Lung (tissue), 12 donors: Measurements from ENCODE around the gene PGS1. TPM values are rescaled to one million over a fixed set of nuclear protein-coding genes. Genes with fewer than 3 reads are reported as not detected.

Source experiments
- ATAC-seq: fragments of 200-7000 bp; cut with Tn5 transposase; one replicate; pipeline ENCODE4 v1.9.1; 2020; ENCODE audit warnings: moderate number of reproducible peaks; ENCODE audit not compliant: insufficient read depth, low FRiP score
- DNase-seq, 3 donors: peaks; one replicate each; pipeline ENCODE4 v3.0.0-alpha.2; 2013 to 2017
- H3K27ac ChIP-seq, 2 donors: one replicate each; pipeline ENCODE4 v1.5.1; 2013; ENCODE audit warnings: mild to moderate bottlenecking in 2 of 2, moderate library complexity in 2 of 2, control low read depth in 1 of 2, inconsistent platforms in 1 of 2, low read depth in 1 of 2, low read length in 1 of 2
- H3K27me3 ChIP-seq, 3 donors: one replicate each; pipeline ENCODE4 v1.5.1; 2013; ENCODE audit warnings: low read length in 2 of 3; ENCODE audit not compliant: control insufficient read depth in 3 of 3, insufficient read depth in 3 of 3
- H3K36me3 ChIP-seq, 4 donors: one replicate each; pipeline ENCODE4 v1.5.1; 2013; ENCODE audit warnings: low read length in 4 of 4, mild to moderate bottlenecking in 1 of 4, moderate library complexity in 1 of 4; ENCODE audit not compliant: control insufficient read depth in 4 of 4, insufficient read depth in 4 of 4
- H3K4me1 ChIP-seq, 5 donors: one replicate each; pipeline ENCODE4 v1.5.1; 2013; ENCODE audit warnings: low read length in 5 of 5, mild to moderate bottlenecking in 2 of 5, moderate library complexity in 1 of 5; ENCODE audit not compliant: control insufficient read depth in 5 of 5, insufficient read depth in 5 of 5
- H3K4me3 ChIP-seq: one replicate; pipeline ENCODE4 v1.5.1; 2013; ENCODE audit warnings: mild to moderate bottlenecking, control low read depth, moderate library complexity
- H3K9ac ChIP-seq, 2 donors: one replicate each; pipeline ENCODE4 v1.5.1; 2013; ENCODE audit warnings: low read length in 2 of 2, control low read depth in 1 of 2; ENCODE audit not compliant: insufficient read depth in 1 of 2
- H3K9me3 ChIP-seq, 4 donors: one replicate each; pipeline ENCODE4 v1.5.1; 2013; ENCODE audit warnings: low read length in 3 of 4, mild to moderate bottlenecking in 1 of 4, moderate library complexity in 1 of 4; ENCODE audit not compliant: control insufficient read depth in 4 of 4, insufficient read depth in 3 of 4
- WGBS, 2 donors: extraction: QIAGEN DNeasy Blood & Tissue Kit; methylation state at CpG; one replicate each; pipeline ENCODE4 v1.1.7; 2013; 5-methylcytosine and 5-hydroxymethylcytosine counted together
- polyA plus RNA-seq, 2 donors: library from polyadenylated mRNA; stranded (reverse); fragments of 200-250 nt; gene quantifications; one replicate each; pipeline ENCODE4 v1.2.1, GENCODE V29; 2013
- total RNA-seq, 2 donors: library from RNA; depleted of rRNA in 1 of 2; stranded (reverse); fragments of >200 nt in 1 of 2; gene quantifications; one replicate each; pipeline ENCODE4 v1.2.1, GENCODE V29; 2014 to 2021
- TF ChIP-seq, protein P1 (sequence below): IDR thresholded peaks from 2 replicates; pipeline ENCODE4 v1.5.1; 2012; ENCODE audit warnings: mild to moderate bottlenecking; ENCODE audit errors: control extremely low read depth, extremely low read depth
- donor health status: control.
- donor health status: control.
- donor health status: Bipolar disorder and iron deficiency.
- donor health status: healthy.
- donor health status: DM: yes; HTN: yes; CAD: no.

Gene PGS1
- total and polyA plus RNA-seq, 4 donors = 44.9 to 104 (median 94.3) TPM

- ATAC-seq = no peak
- TF ChIP-seq, protein P1, sequence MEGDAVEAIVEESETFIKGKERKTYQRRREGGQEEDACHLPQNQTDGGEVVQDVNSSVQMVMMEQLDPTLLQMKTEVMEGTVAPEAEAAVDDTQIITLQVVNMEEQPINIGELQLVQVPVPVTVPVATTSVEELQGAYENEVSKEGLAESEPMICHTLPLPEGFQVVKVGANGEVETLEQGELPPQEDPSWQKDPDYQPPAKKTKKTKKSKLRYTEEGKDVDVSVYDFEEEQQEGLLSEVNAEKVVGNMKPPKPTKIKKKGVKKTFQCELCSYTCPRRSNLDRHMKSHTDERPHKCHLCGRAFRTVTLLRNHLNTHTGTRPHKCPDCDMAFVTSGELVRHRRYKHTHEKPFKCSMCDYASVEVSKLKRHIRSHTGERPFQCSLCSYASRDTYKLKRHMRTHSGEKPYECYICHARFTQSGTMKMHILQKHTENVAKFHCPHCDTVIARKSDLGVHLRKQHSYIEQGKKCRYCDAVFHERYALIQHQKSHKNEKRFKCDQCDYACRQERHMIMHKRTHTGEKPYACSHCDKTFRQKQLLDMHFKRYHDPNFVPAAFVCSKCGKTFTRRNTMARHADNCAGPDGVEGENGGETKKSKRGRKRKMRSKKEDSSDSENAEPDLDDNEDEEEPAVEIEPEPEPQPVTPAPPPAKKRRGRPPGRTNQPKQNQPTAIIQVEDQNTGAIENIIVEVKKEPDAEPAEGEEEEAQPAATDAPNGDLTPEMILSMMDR = no peak
- Histone ChIP-seq H3K9ac (no peak overlapping the region), H3K4me1 (peaks cover 6 to 57% (median 24%) of the 10 kb centered on the region in 5 donors), H3K36me3 (peaks cover 0 to 17% (median 12%) of the 10 kb centered on the region in 4 donors), H3K27me3 (no peaks in the 10 kb centered on the region), H3K27ac (peak overlapping the region; percentile 47 to 95), H3K9me3 (no peaks in the 10 kb centered on the region), H3K4me3 (no peak overlapping the region)
- 47 to 63% methylated on average over 34 of the region's 34 CpGs for WGBS, 2 donors
- DNase-seq = no peak
These were observed 36.0 kb downstream of the PGS1 start for GRCh38 chr17:78414178-78415162.

DNA sequence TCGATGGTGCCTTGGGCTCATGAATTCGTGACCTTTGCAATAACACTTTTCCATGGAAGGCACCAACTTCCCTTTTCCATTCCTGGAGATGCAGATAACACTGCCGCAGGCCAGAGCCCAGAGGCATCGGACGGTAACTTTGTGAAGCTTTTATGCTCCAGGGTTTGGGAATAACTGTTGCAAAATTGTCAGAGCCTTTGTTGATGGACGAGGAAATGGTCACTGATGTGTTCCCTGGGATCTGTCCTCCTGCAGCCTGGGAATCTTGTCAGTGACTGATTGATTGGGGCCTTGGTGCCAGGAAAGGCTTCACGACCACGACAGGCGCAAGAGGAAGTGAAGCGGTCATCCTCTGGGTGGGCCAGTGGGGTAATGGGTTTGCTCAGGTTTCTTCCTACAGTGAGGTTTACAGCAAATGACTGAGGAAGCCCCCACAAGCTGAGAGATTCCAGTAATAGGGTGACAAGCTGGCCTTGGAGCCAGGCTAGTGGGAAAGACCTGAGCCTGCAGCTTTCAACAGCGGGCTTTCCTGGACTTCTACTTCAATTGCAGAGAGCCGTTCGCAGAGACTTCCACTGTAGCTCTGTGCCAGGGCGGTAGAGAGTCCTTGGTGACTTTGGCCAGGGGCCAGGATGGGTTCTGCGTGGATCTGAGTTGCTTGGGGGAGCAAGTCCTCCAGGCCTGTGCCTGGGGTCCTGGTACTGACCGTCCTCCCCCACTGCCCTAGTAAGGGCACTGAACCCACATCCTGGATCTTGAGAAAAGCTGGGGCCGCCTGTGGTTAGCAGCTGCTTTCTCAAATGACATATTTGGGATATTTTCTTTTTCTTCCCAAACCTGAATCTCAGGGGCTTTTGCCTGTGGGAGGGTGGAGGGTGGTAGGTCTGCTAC lies 37.6 kb downstream of the PGS1 start:
- peaks cover 1 to 54% (median 18%) of the 10 kb centered on the region in 5 donors for H3K4me1 ChIP-seq
- ATAC-seq (no peak), DNase-seq (peak in 2 of 3 donors; percentile 41 to 48)
- peak overlapping the region; percentile 75 to 97 for H3K27ac ChIP-seq
- H3K27me3 ChIP-seq = no peaks in the 10 kb centered on the region
- TF ChIP-seq, protein P1 = no peak
- peaks cover 0 to 23% (median 18%) of the 10 kb centered on the region in 4 donors for H3K36me3 ChIP-seq
- peak overlapping the region in 1 of 2 donors; percentile 52 for H3K9ac ChIP-seq
- 33 to 37% methylated on average over 17 of the region's 17 CpGs for WGBS, 2 donors
- H3K9me3 ChIP-seq = no peaks in the 10 kb centered on the region
- H3K4me3 ChIP-seq = no peak overlapping the region

DNA sequence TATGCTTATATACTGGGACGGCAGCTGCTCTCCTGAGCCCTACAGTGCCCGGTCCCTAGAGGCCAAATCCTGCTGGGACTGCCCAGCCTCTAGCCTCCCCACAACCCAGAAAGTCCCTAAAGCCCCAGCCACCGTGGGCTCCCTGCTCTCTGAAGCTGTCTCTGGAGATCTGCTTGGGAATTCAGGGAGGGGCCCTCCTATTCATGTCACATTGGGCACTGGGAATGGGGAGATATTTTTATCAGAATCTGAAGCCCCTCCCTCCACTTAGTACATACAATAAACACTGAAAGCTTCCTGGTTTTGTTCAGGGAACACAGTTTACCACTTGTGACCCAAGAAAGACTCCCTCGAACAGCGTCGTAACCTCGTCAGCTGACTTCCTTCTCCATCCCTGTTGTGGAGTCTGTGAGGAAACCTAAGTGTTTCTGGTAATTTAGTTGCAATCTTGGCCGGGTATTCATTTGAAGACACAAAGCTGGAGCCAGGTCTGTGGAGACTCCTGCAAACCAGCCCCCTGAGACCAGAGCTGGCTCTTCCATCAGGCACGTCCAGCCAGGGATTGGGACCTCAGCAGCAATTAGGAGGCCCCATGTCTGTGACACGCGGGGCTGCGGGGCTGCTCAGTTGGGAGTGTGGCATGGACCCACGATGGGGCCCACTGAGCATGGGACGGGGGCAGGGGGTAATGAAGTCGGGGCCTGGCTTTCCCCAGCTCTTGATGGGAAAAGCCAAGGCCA lies 38.5 kb downstream of the PGS1 start:
- WGBS, 2 donors = 36 to 38% methylated on average over 15 of the region's 15 CpGs
- H3K36me3 ChIP-seq = peaks cover 0 to 27% (median 17%) of the 10 kb centered on the region in 4 donors
- TF ChIP-seq, protein P1 = no peak
- H3K4me3 ChIP-seq = no peak overlapping the region
- H3K9ac ChIP-seq = peak overlapping the region in 1 of 2 donors; percentile 52
- no peaks in the 10 kb centered on the region for H3K9me3 ChIP-seq
- peaks cover 0 to 54% (median 16%) of the 10 kb centered on the region in 5 donors for H3K4me1 ChIP-seq
- H3K27ac ChIP-seq = peak overlapping the region; percentile 77 to 97
- no peaks in the 10 kb centered on the region for H3K27me3 ChIP-seq
- peak in 2 of 3 donors; percentile 59 to 72 for DNase-seq
- peak; percentile 48 for ATAC-seq
